NCI-H1092 (cell line): ENCODE measurements around the gene TMEM237.
"Not testable (repeated sequence)": the region's sequence is repeated elsewhere in the genome, so short reads cannot be mapped to it uniquely, and the experiment has no call there.

ENCODE experiments used
- DNase-seq: peaks from one replicate; lab custom pipeline; 2025; lab: John Stamatoyannopoulos, UW

TMEM237 gene, protein sequence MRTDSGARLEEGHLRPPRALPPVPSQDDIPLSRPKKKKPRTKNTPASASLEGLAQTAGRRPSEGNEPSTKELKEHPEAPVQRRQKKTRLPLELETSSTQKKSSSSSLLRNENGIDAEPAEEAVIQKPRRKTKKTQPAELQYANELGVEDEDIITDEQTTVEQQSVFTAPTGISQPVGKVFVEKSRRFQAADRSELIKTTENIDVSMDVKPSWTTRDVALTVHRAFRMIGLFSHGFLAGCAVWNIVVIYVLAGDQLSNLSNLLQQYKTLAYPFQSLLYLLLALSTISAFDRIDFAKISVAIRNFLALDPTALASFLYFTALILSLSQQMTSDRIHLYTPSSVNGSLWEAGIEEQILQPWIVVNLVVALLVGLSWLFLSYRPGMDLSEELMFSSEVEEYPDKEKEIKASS

DNA sequence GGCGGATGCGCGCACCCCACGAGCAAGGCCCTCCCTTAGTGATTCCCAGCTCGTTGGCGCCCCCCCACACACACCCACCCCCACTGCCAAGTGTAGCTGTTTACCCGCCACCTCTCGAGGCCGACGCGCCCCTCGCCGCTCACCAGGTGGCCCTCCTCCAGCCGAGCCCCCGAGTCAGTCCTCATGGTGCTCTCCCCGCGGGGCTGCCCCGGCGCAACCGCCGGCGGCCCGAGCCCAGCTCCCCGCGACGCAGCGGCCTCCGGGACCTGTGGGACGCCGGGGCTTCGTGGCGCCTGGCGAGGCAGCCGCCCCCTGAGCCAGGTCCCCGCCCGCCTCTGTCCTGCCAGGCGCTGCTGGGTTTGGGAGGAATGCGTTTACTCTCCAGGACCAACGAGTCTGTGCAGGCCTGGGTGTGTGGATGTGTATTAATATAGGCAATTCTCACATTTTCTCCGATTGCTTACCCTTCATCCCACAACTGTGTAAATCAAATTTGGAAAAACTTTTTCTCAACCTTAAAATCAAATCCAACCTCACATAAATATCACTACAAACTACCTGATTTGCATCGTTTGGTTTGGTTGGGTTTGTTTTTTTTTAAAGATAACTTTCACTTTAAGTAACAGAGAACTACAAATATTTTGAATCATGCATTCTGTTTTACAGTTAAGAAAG is at the start of gene TMEM237:
TSS of gene TMEM237 (minus strand) at position 288 of the 675 bp plus-strand sequence. CDS start at position 185, 103 bp downstream.
- DNase-seq = no peak

DNA sequence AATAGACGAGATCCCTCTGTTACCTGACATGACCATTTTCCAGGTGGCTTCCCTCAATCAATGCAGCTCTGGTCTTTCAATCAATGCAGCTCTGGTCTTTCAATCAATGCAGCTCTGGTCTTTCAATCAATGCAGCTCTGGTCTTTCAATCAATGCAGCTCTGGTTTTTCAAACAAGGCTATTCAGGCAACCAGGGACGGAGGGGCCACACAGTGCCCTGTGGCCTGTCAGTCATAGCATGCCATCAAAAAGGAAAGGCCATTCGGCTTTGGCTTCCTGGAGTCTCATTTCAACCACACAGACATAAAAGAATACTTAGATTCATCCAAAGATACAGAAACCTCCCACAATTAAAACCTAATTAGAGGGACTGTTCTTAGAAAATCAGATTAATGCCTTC is 41.9 kb upstream of the TMEM237 start:
- no peak for DNase-seq

DNA sequence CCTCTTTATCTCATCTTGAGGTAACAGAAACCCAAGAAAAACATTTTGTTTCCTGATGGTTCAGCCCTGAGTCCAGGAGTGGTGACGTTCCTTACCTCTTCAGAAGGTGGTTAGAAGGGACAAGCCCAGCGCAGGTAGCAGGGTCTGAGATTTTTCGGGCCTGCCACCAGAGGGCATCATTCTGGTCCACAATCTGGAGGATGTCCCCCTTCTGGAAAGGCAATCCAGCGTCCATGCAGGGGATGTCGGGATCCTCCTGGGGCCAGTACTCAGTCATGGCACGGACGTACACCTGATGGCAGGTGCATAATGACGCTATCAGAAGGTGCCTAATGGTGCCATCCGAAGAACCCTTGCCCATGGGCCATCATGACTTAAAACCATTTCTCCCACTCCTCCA is 37.4 kb upstream of the TMEM237 start:
- no peak for DNase-seq

DNA sequence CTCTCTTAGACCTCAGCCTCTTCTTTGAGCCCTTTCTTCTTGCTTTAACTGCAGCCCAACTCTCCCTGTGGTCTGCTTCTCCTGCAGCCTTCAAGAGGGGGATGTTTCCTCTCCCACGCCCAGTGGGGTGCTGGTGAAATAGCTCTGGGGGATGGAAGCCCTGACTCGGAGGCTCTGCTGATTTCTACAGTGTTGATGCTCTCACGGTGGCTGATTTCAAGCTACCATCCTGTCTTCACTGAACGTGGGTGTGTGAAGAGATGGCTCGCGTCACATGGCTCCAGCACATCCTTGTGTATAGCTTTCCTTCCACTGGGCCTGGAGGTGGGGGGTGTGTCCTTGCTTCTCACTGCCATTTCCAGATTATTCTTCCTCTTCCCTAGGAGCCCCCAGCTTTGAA is 35.1 kb upstream of the TMEM237 start:
- DNase-seq = no peak

DNA sequence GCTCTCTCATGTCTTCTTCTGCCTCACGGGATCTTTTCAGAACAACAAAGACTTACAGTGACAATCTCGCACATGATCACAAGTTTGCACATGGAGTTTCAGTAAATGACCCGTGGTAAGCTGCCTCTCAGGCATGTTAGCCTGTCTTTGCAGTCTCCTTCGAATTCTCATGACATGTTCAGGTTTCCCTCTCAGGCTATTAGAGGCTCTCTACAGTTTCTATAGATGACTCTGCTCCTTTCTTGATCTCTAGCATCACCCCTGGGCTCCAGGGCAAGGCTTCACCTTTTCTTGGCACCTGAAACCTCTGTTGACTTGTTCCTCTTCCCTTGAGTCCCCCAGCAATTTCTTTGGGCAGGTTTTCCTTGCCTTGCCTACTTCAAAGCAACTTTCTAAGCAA is 32.2 kb upstream of the TMEM237 start:
- DNase-seq = no peak

DNA sequence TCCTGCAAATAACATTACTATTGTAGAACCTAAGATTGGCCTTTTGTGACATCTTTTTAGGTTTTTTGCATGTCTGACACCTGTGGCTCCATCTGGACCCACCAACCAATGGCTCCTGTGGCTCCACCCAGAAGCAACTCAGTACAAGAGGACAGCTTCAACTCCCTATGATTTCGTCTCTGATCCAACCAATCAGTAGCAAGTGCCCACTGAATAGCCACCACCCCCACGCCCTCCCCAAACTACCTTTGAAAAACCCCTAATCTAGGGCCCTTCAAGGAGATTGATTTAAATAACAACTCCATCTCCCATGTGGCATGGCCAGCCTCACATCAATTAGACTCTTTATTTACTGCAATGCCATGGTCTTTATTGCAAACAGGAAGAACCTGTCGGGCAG is 31.5 kb upstream of the TMEM237 start:
- DNase-seq = no peak

DNA sequence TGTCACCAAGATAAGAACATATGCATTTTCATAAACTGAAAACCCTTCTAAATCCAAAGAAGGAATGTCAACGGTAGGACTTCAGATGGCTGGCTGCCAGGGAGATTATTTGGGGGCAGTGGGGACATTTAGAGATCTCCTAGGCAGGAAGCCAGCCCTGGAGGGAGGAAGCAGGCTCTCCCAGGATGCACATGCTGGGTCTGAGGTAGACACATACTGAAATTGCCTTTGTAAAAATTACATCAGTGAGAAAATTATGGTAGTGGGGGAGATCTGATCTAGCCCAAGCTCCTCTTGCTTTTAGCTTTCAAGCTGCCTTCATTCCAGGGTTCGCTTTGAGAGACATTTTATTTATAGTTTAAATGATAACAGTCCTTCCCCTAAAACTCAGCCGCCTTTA is 31.0 kb upstream of the TMEM237 start:
- DNase-seq = no peak

DNA sequence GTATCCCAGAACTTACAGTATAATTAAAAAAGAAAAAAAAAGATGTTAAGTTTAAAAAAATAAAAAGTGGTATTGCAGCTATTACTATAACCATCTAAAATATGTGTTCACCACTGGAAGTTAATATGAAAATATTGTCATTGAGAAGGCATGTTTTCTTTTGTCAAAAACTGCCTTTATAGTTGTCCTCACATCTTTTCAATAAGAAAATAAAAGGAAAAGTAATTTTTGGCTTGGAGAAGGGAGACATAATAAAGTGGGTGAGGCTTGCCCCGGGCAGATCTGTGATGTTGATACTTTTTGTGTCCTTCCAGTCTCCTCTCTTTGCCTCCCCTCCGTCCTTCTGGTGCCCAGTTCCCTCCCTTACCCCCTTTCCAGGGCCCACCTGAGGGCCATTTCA is 30.2 kb upstream of the TMEM237 start:
- no peak for DNase-seq

DNA sequence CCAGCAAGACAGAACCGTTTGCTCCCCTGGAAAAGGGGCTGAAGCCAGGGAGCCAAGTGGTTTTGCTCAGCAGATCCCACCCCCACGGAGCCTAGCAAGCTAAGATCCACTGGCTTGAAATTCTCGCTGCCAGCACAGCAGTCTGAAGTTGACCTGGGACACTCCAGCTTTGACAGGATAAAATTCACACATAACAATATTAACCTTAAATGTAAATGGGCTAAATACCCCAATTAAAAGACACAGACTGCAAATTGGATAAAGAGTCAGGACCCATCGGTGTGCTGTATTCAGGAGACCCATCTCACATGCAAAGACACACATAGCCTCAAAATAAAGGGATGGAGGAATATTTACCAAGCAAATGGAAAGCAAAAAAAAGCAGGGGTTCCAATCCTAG is 27.9 kb upstream of the TMEM237 start:
- not testable (repeated sequence) for DNase-seq

DNA sequence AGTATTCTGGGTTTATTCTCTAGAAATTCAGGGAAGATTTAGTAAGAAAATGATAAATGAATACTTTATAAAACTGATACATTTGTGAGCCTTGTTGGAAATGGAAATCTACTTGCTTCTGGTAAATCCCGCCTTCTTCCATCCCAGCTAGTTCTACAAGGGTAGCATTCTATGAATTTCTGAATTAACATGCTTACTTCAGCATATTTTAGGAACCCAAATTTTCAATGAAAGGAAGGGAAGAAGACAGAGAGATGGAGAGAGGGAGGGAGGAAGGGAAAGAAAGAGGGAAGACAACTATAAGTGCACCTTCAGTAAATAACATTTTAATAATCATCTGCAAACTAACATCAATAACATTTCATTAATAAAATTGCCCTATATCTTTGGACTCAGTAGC is 26.6 kb upstream of the TMEM237 start:
- no peak for DNase-seq

DNA sequence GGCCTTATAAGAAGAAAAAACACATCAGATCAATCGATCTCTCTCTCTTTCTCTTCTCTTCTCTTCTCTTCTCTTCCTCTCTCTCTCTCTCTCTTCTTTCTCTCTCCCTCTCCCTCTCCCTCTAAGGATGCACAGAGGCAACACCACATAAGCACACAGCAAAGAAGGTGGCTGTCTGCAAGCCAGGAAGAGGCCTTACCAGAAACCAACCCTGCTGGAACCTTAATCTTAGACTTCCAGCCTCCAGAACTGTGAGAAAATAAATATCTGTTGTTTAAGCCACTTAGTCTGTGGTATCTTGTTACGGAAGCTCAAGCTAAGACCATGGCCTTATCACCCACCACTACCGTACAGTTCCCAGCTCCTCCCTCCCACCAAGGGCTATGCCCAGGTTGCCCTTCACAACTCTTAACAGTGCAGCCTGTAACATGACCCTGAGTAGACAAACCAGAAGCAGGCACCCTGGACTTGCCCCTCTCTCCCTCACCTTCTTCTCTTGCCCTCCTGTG is 25.2 kb upstream of the TMEM237 start:
- DNase-seq = no peak

DNA sequence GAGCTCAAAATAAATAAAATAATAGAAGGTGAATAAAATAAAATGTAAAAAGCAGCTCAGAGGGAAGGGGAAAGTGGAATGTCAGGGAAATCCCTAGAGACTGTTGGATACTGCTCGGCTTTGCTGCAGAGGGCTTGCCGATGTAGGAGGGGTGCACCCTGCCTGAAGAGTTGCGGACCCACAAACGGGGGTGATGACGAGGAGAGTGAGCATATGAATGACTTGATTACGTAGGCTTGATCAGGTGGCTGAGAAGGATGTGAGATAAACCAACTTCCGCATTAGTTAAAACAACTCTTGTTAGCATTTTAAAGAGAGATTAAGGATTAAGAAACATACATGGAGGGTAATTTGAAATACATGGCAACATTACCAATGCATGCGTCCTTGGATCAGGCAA is 21.0 kb upstream of the TMEM237 start:
- DNase-seq = no peak

DNA sequence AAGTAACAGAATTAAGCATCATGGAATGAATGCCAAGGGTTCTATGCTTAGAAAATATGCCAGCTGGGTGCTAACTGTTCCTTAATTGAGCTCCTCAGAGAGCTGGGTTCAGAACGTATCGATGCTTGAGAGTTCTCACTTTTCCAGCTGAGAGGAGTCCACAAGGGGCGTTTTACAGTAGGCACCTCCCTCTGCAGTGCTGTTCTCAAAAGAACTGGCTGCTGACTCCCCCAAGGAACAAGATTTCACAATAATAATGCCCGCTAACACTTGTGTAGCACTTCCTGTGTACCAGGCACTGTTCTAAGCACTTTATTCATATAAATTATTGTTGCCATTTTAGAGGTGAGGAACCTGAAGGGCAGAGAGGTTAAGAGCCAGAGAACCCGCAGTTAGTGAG is 18.1 kb upstream of the TMEM237 start:
- DNase-seq = no peak

DNA sequence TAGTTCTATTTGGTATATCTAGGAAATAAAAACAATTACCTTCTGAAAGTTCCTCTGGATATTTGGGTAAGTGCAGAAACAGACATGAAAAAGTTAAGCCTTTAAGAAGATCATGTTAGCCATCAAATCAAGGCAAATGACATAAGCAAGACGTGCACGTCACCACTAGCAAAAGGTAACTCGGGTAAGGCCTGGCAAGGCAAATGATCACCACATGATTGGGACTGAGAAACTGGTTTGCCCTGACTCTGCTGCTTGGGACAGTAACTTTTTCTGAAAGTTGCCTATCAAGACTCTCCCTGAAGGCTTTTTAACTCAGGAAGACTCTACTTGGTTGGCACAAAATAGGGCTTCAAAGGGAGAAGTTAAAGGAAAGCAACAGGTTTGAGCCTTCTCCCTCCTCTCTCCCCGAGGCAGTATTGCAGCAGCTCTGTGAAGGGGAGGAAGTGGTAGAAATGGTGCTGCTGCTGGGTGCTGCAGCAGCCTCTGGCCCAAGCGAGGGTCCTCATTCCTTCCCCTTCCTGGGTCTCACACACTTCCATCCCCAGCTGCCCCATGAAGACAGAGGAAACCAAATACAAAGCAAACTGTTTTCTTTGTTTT is 17.1 kb upstream of the TMEM237 start:
- no peak for DNase-seq

DNA sequence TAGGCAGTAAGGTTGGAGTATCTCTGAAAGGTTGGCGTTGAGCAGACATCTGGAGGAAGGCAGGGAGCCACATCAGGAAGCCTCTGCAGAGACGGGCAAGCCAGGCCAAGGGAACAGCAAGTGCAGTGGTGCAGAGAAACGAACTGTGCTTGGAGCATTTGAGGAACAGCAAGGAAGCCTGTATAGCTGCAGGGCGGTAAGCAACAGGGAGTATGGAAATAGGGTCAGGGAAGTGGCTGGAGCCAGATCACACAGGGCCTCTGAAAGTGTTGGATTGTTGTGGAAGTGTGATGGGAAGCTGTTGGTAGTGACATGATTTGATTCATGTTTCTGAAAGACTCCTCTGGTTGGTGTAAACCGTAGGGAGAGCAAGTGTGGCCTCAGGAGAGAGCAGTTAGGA is 13.4 kb upstream of the TMEM237 start:
- DNase-seq = no peak

DNA sequence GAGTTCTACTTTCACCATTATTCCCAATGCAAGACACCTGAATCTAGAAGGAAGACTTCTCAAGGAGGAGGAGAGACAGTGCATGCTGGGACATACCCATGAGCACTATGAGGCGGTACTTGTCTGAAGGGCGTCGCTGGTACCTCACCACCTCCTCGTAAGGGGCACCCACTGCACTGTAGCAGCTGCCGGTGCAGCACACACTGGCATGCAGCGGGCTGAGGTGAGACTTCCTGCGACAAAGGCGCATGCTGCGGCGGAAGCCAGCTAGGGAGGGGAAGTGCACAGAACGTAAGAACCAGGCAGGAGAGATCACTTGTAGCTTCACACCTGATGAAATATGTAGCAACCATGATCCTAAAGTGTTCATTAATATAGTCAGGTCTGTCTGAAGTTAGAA is 12.8 kb upstream of the TMEM237 start:
- DNase-seq = no peak

DNA sequence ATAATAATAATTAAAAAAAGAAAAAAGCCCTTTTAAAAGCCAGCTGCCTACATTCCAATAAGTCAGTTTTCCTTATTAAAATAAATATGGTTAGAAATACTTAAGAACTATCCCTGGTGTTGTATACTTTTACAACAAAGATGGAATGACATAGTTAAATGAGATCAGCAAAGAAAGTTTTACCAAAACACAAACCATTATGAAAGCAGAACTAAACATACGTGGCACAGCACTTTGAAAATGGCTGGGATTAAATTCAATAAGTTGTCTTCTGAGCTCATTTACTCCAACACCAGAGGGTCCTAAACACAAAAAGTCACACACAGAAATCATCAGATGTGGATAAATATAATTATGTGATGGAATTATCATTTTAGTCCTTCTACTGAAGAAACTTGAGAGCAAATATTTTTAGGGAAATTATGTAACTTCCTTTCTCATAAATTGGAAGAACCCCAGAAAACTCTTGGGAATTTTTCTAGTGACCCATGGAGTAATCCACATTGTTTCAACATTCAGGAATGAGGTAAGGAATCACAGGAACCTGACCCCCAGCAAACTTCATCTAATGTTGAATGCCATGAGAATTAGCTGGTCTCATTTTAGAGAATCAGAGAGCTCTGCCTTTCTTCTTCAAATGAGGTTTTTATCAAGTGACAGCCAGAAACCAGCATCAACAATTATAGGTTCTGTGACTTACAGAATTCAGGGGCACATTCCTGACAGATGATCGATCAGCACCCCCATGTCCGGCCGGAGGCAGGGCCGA is 11.5 kb upstream of the TMEM237 start:
- DNase-seq = no peak

DNA sequence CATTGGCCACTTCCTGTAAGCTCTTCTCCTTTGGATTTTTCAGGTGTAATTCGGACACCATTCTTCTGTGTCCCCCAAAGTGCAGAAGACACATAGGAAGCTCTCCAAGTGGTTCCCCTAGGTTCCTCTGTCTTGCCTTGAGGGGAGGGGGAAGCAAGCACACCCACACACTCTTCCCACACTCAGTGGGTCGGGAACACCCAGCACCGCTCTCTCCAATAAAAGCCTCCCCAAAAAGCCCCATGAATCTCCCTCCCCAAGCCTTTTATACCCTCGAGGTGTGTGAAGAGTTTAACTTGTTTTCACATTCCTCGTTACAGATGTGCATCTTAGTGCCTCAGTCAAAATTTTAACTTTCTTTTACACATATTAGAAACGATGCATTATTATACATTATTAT is 9.9 kb upstream of the TMEM237 start:
- DNase-seq = no peak

DNA sequence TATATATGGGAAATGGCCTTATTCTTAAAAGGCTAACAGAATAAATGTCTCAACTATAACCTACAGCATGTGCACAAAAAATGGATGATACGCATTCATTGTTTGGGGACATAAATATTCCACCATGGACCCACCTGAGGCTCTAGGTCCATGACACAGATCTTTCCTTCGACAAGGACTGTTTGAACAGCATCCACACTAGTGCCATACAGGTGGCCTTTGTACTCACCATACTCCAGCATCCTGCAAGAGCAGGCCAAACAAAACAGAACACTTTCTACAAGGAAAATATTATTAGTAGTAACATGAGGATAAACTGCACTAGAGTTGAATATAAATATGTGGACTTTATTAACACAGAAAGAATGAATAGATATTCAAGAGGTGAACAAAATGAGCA is 6.1 kb upstream of the TMEM237 start:
- DNase-seq = no peak

DNA sequence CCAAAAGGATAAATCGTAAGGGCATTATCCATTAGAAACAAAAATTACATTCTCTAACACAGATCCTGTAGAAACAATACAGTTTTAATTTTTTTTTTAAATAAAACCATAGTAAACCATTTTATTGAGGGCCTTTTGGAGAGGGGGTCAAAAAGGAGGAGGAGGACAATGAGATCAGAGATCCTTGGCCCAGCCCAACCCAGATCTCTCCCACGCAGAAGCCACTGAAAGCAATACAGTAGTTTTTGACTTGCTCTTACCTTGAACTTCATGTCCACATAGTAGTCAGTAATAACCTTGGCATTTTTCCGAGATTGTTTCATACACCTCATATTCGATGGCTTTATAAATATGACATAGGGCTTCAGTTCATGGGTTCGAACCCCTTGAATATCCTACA is 4.1 kb upstream of the TMEM237 start:
- no peak for DNase-seq

DNA sequence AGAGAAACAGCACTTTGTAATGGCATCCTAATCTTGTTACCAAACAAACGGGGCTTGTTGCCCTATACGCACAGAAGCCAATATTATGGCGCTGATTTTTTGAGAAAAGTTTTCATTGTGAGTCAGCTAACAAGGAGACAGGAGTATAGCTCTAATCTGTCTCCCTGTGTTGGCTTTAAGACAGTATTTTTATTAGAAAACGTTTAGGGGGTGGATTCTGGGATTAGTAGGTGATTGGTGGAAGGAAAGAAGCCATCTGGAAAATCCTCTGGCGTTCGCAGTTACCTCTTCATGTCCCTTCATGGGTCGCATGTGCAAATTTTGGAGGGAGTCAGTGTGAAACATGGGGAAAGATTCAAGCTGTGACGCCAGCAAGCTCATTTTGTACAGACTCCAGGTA is 698 bp upstream of the TMEM237 start:
- no peak for DNase-seq

DNA sequence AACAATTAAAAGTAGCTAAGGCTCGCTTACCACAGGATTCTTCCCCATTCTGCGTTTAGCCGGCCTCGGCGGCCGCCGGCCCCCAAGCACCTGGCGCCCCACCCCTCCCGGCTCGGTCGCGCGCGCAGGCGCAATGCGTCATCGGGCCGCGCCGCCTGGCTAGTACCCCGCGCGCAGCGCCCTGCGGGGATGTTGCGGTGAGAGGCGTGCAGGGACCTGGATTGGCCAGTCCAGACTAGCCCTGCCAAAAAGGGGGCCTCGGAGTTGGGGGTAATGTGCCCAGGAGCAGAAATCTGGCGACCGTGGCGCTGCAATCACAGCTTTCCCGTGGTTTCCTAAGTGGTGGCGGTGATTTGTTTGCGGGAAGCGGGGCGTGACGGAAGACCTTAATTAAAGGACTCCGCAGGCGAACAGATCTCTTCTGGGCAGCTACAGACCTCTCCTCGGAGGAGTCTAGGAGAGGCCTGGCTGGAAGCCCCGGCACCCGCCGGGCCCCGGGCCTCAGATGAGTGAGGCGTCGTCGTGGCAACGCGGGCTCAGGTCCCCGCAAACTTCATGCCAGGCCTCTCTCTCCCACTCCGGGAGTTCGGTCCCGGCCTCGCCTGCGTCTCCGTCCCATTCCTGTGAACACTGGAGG is 606 bp downstream of the TMEM237 start:
- peak; percentile 67 for DNase-seq
